ENCODE data around the gene REXO2.

REXO2 gene

DNA sequence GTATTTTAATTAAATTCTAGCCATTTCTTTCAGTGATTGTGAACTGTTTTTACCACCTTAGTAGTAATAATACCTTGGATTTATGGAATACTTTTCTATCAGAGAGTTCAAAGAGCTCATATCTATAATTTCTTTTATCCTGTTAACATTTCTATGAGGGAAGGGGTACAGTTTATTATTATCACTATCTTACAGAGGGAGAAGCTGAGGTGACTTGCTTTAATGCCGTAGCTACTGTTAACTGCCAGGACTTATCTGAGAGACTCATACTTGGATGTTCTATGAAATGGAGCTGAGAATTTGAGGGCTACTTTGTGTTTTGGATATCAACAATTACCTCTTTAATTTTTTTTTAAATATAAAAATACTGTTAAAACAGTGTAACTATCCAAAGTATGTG lies 3.3 kb downstream of the REXO2 start:
- H3K36me3 ChIP-seq (ENCODE audit: control insufficient read depth in 2 of 2, insufficient read depth in 1 of 2, low read length in 2 of 2), result peaks cover 0 to 28% of the 10 kb centered on the region in 2 experiments; a peak in 1 of 3 replicates
- POLR2A ChIA-PET, result interaction anchor here (0.6 kb wide), 1 partner anchor 231 kb away, joined by 3 read pairs; no protein-coding TSS in a partner anchor
- H3K9me3 ChIP-seq (ENCODE audit: control insufficient read depth, insufficient read depth, low read depth, low read length), result no peaks in the 10 kb centered on the region

DNA sequence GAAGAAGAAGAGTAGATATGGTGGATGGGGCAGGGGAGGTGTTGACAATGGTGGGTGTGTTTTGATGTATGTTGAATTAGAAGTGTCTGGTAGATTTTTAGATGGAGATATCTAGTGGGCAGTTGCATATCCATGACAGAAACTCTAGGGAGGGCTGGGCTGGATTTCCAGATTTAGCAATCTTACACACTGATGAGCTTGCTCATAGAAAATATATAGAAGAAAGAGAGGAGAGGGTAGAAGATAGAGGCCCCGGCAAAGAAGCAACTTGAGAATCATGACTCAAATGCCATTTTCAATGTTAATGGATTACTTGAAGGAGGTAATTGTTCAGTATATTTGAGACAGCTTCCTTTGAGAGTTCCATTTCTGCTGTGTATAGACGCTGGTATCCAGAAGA lies 8.2 kb downstream of the REXO2 start:
- peaks cover 0 to 67% of the 10 kb centered on the region in 2 experiments; a peak in 1 of 3 replicates for H3K36me3 ChIP-seq (ENCODE audit: control insufficient read depth in 2 of 2, insufficient read depth in 1 of 2, low read length in 2 of 2)

More for the DNA sequence above, 3.3 kb downstream of the REXO2 start:
- no peak for TF ChIP-seq ZNF350 (tag by site-specific recombination; IDR thresholded peaks at IDR 0.05)
- no peak for TF ChIP-seq ZNF37A (tag by site-specific recombination; IDR thresholded peaks at IDR 0.05)
- TF ChIP-seq, protein P1, sequence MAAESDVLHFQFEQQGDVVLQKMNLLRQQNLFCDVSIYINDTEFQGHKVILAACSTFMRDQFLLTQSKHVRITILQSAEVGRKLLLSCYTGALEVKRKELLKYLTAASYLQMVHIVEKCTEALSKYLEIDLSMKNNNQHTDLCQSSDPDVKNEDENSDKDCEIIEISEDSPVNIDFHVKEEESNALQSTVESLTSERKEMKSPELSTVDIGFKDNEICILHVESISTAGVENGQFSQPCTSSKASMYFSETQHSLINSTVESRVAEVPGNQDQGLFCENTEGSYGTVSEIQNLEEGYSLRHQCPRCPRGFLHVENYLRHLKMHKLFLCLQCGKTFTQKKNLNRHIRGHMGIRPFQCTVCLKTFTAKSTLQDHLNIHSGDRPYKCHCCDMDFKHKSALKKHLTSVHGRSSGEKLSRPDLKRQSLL (tag by site-specific recombination; IDR thresholded peaks at IDR 0.05), result no peak
- no peak for TF ChIP-seq ZNF707 (tag by site-specific recombination; IDR thresholded peaks at IDR 0.05)
- TF ChIP-seq ZNF529 (tag by site-specific recombination; IDR thresholded peaks at IDR 0.05; ENCODE audit: insufficient replicate concordance), result no peak
- TF ChIP-seq IKZF3 (tag by site-specific recombination; IDR thresholded peaks at IDR 0.05), result no peak
- TF ChIP-seq ZBTB48 (tag by site-specific recombination; IDR thresholded peaks at IDR 0.05), result no peak
- TF ChIP-seq ZNF214 (tag by site-specific recombination; IDR thresholded peaks at IDR 0.05; ENCODE audit: borderline replicate concordance), result no peak
- no peak for TF ChIP-seq ZBTB21 (tag by site-specific recombination; IDR thresholded peaks at IDR 0.05)
- no peak for TF ChIP-seq ZNF223 (tag by site-specific recombination; IDR thresholded peaks at IDR 0.05)
- no peak for TF ChIP-seq ZBTB17 (tag by site-specific recombination; IDR thresholded peaks at IDR 0.05)
- TF ChIP-seq ZFP69B (tag by site-specific recombination; IDR thresholded peaks at IDR 0.05), result no peak
- TF ChIP-seq ZNF394 (tag by site-specific recombination; IDR thresholded peaks at IDR 0.05; ENCODE audit: borderline replicate concordance), result no peak
- no peak for TF ChIP-seq ZNF830 (tag by site-specific recombination; IDR thresholded peaks at IDR 0.05; ENCODE audit: low read depth)
- no peak for TF ChIP-seq KLF7 (tag by site-specific recombination; IDR thresholded peaks at IDR 0.05; ENCODE audit: borderline replicate concordance)
- no peaks in the 10 kb centered on the region; the same call in 1 of the 2 replicates for H3K4me1 ChIP-seq (ENCODE audit: control insufficient read depth, insufficient read depth, low read length)
- CTCF ChIA-PET, result interaction anchor here (0.6 to 1.2 kb wide), 2 partner anchors 110 to 161 kb away, joined by 3 to 4 read pairs; no protein-coding TSS in a partner anchor
- no peak overlapping the region for H3K27ac ChIP-seq (ENCODE audit: extremely low read depth, low read depth, low read length)
- H3K4me3 ChIP-seq (ENCODE audit: low read depth, low read length), result no peak overlapping the region

More for the DNA sequence above, 8.2 kb downstream of the REXO2 start:
- Histone ChIP-seq H3K4me3 (ENCODE audit: low read depth, low read length) (no peak overlapping the region), H3K9me3 (ENCODE audit: control insufficient read depth, insufficient read depth, low read depth, low read length) (no peaks in the 10 kb centered on the region), H3K27ac (ENCODE audit: extremely low read depth, low read depth, low read length) (no peak overlapping the region), H3K4me1 (ENCODE audit: control insufficient read depth, insufficient read depth, low read length) (no peaks in the 10 kb centered on the region)
- TF ChIP-seq ZNF701 (tag by site-specific recombination; IDR thresholded peaks at IDR 0.05), result no peak
- TF ChIP-seq, protein P2, sequence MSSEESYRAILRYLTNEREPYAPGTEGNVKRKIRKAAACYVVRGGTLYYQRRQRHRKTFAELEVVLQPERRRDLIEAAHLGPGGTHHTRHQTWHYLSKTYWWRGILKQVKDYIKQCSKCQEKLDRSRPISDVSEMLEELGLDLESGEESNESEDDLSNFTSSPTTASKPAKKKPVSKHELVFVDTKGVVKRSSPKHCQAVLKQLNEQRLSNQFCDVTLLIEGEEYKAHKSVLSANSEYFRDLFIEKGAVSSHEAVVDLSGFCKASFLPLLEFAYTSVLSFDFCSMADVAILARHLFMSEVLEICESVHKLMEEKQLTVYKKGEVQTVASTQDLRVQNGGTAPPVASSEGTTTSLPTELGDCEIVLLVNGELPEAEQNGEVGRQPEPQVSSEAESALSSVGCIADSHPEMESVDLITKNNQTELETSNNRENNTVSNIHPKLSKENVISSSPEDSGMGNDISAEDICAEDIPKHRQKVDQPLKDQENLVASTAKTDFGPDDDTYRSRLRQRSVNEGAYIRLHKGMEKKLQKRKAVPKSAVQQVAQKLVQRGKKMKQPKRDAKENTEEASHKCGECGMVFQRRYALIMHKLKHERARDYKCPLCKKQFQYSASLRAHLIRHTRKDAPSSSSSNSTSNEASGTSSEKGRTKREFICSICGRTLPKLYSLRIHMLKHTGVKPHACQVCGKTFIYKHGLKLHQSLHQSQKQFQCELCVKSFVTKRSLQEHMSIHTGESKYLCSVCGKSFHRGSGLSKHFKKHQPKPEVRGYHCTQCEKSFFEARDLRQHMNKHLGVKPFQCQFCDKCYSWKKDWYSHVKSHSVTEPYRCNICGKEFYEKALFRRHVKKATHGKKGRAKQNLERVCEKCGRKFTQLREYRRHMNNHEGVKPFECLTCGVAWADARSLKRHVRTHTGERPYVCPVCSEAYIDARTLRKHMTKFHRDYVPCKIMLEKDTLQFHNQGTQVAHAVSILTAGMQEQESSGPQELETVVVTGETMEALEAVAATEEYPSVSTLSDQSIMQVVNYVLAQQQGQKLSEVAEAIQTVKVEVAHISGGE (tag by site-specific recombination; conservative IDR thresholded peaks at IDR 0.05; ENCODE audit: low read depth), result no peak
- TF ChIP-seq ZNF626 (tag by site-specific recombination; IDR thresholded peaks at IDR 0.05), result no peak
- TF ChIP-seq ZNF274 (IDR thresholded peaks at IDR 0.05; ENCODE audit: low read length), result no peak
- TF ChIP-seq ZNF274 (tag by site-specific recombination; IDR thresholded peaks at IDR 0.05; ENCODE audit: borderline replicate concordance), result no peak
- TF ChIP-seq TCF7L2 (IDR thresholded peaks at IDR 0.05; ENCODE audit: borderline replicate concordance, low read depth, low read length), result no peak
- TF ChIP-seq ZNF341 (tag by site-specific recombination; IDR thresholded peaks at IDR 0.05; ENCODE audit: low read depth), result no peak
- TF ChIP-seq ZNF169 (tag by site-specific recombination; IDR thresholded peaks at IDR 0.05), result no peak
- TF ChIP-seq, protein P3, sequence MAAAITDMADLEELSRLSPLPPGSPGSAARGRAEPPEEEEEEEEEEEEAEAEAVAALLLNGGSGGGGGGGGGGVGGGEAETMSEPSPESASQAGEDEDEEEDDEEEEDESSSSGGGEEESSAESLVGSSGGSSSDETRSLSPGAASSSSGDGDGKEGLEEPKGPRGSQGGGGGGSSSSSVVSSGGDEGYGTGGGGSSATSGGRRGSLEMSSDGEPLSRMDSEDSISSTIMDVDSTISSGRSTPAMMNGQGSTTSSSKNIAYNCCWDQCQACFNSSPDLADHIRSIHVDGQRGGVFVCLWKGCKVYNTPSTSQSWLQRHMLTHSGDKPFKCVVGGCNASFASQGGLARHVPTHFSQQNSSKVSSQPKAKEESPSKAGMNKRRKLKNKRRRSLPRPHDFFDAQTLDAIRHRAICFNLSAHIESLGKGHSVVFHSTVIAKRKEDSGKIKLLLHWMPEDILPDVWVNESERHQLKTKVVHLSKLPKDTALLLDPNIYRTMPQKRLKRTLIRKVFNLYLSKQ (tag by site-specific recombination; IDR thresholded peaks at IDR 0.05; ENCODE audit: borderline replicate concordance), result no peak
- no peak for TF ChIP-seq MEIS1 (CRISPR knock-in tag; IDR thresholded peaks at IDR 0.05; ENCODE audit: borderline replicate concordance)
- TF ChIP-seq ZNF335 (tag by site-specific recombination; conservative IDR thresholded peaks at IDR 0.05), result no peak
- no peak for TF ChIP-seq ZNF24 (tag by site-specific recombination; IDR thresholded peaks at IDR 0.05)
- TF ChIP-seq ZFP37 (tag by site-specific recombination; IDR thresholded peaks at IDR 0.05), result no peak
- no peak for TF ChIP-seq ZNF391 (tag by site-specific recombination; IDR thresholded peaks at IDR 0.05; ENCODE audit: borderline replicate concordance, low read depth)
- TF ChIP-seq PBX3 (CRISPR knock-in tag; IDR thresholded peaks at IDR 0.05), result no peak
- POLR2A ChIA-PET, result no interaction called here
- CTCF ChIA-PET, result no interaction called here

Measured in HEK293 (cell line).